NK-92 (cell line): ENCODE measurements around the gene MCF2L.

Experiments used
- DNase-seq: peaks from one replicate; lab custom pipeline; 2025; ENCODE audit not compliant: unreplicated experiment; lab: John Stamatoyannopoulos, UW

The MCF2L gene

GRCh38 chr13:113145496-113145895 is 176.5 kb downstream of the MCF2L start:
- no peak for DNase-seq

GRCh38 chr13:113145911-113146598 is 177.0 kb downstream of the MCF2L start:
- DNase-seq = no peak

- DNase-seq = no peak
These were observed 177.7 kb downstream of the MCF2L start for GRCh38 chr13:113146750-113147149.

GRCh38 chr13:113147206-113147605 is 178.2 kb downstream of the MCF2L start:
- DNase-seq = no peak

- DNase-seq = no peak
These were observed 179.4 kb downstream of the MCF2L start for GRCh38 chr13:113148407-113148806.

GRCh38 chr13:113148940-113149503 is 180.0 kb downstream of the MCF2L start:
- no peak for DNase-seq
